Measurements from ENCODE around the gene SNCA.

The SNCA gene

DNA sequence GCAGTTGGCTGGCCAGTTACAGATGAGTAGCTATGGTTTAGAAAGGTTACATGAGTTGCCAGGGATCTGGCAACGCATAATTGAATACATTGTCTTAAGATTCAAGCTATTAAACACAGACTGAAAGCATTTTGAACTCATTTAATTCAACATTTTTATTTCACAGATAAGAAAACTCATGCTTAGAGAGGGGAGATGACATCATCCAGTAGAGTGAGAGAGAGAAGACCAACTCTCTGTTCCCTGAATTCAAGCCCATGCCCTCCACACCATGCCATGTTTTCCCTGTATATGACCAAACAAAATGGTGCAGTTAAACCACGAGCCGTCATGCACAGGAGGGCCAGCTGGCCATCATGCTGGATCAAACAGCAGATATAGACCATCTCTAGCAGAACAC lies 22.6 kb downstream of the SNCA start:
- DNase-seq (ENCODE audit: low spot score) (no peak), FAIRE-seq (no peak)

- no peak for DNase-seq (ENCODE audit: low spot score)
- no peak for FAIRE-seq
Measured at GRCh38 chr4:89813197-89813596, 23.8 kb downstream of the SNCA start.

DNA sequence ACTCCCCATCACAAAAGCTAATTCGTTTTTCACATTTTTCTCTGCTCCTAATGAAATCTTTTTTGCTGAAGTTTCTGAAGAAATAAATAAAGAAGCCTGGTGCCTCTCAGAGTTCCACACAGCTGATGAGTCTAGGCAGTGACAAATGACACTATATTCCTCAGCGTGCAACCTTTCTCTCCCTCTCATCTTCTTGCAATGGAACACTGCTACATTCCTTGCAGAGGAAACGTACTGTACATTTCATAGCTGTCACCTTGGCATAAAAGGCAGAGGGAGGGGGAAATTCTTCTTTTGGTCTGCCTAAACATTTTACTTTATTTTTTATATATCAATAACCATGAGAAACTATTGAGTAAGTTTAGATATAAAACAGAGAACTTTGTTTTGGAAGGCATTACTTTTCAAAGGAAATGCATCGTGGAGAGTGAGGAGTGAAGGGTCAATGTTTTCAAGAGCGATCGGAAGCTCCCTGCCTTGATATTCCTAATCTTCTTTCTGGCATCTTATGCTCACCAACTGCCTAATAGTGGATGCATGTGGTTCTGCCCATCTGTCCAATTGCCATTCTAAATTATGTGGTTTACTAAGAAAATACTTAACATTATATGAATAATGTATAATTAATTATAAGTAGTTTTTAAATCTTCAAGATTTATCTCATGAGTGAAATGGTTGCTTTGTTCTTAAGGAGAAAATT lies 29.4 kb downstream of the SNCA start:
- no peak for FAIRE-seq
- no peak for DNase-seq (ENCODE audit: low spot score)

GRCh38 chr4:89805297-89805696 lies 31.7 kb downstream of the SNCA start:
- no peak for FAIRE-seq

DNA sequence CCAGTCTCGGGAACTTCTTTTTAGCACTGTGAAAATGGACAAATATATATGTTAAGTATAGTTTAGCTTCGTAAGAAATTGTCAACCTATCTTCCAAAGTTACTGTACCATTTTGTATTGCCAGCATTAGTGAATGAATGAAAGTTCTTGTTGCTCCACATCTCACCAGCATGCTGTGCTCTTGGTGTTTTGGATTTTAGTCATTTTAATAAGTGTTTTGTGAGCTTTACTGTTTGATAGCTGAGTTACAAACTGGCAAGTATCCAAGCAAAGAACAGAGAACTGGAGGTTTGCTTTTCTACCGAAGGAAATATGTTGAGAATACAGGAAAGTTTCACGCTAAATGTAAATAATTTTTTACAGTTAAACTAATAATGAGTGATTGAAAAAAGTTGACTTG lies 33.0 kb downstream of the SNCA start:
- no peak for FAIRE-seq
- DNase-seq (ENCODE audit: low spot score): no peak

More at GRCh38 chr4:89805297-89805696, 31.7 kb downstream of the SNCA start:
- DNase-seq (ENCODE audit: low spot score): no peak

- FAIRE-seq (no peak), DNase-seq (ENCODE audit: low spot score) (no peak)
Measured at GRCh38 chr4:89803036-89803435, 33.9 kb downstream of the SNCA start.

- no peak for FAIRE-seq
- peak; percentile 24 for DNase-seq (ENCODE audit: low spot score)
Measured at GRCh38 chr4:89800527-89801103, 36.3 kb downstream of the SNCA start.

- FAIRE-seq (no peak), DNase-seq (ENCODE audit: low spot score) (no peak)
Measured at GRCh38 chr4:89800012-89800516, 36.9 kb downstream of the SNCA start.

GRCh38 chr4:89799071-89799470 lies 37.9 kb downstream of the SNCA start:
- no peak for FAIRE-seq
- no peak for DNase-seq (ENCODE audit: low spot score)

GRCh38 chr4:89797117-89797516 lies 39.8 kb downstream of the SNCA start:
- FAIRE-seq: peak; percentile 13
- peak; percentile 39 for DNase-seq (ENCODE audit: low spot score)

GRCh38 chr4:89788206-89789072 lies 48.5 kb downstream of the SNCA start:
- no peak for FAIRE-seq
- DNase-seq (ENCODE audit: low spot score): no peak

GRCh38 chr4:89784686-89785231 lies 52.2 kb downstream of the SNCA start:
- FAIRE-seq (no peak), DNase-seq (ENCODE audit: low spot score) (no peak)

GRCh38 chr4:89781321-89781720 lies 55.6 kb downstream of the SNCA start:
- DNase-seq (ENCODE audit: low spot score) (no peak), FAIRE-seq (no peak)

- FAIRE-seq (no peak), DNase-seq (ENCODE audit: low spot score) (no peak)
Measured at GRCh38 chr4:89773805-89774204, 63.2 kb downstream of the SNCA start.

DNA sequence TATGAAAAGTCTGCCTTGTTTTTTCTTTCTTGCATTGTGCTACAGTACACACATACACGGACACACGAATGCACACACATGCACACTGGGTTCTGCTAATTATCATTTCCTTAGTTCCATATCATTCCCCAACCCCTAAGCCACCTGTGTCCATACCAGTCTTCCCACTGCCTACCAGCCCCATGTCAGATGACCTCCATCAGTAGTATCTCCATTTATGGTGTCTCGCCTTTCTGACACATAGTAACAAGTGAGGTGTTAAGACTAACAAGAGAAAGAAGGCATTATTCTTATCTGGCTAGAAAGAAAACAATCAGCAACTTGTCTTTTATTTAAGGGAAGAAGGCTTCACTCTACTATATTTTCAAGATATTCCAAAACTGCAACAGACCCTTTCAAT lies 67.1 kb downstream of the SNCA start:
- no peak for FAIRE-seq

GRCh38 chr4:89767924-89768323 lies 69.0 kb downstream of the SNCA start:
- DNase-seq (ENCODE audit: low spot score): no peak
- no peak for FAIRE-seq

More for the DNA sequence above, 67.1 kb downstream of the SNCA start:
- no peak for DNase-seq (ENCODE audit: low spot score)

DNA sequence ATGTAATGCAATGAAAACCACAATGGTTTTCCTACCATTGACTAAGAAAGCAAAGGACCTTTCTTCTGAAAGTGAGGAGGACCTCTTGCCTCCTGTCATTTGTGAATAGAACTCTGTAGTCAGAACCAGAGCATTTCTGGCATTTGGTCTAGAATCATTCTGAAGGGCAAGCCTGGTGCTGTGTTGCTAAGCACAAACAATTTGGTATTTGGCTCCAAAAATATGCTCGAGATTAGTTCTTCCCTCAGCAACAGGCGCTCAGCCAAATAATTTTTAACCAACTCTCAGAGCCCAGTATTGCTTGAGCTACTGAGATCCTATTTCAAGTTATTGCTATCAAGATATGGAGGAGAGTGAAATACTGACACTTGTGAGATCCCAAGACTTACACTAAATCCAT lies 71.0 kb downstream of the SNCA start:
- FAIRE-seq: no peak
- peak; percentile 31 for DNase-seq (ENCODE audit: low spot score)

GRCh38 chr4:89765528-89765927 lies 71.4 kb downstream of the SNCA start:
- FAIRE-seq (no peak), DNase-seq (ENCODE audit: low spot score) (no peak)

GRCh38 chr4:89762311-89762710 lies 74.7 kb downstream of the SNCA start:
- FAIRE-seq: no peak
- no peak for DNase-seq (ENCODE audit: low spot score)

DNA sequence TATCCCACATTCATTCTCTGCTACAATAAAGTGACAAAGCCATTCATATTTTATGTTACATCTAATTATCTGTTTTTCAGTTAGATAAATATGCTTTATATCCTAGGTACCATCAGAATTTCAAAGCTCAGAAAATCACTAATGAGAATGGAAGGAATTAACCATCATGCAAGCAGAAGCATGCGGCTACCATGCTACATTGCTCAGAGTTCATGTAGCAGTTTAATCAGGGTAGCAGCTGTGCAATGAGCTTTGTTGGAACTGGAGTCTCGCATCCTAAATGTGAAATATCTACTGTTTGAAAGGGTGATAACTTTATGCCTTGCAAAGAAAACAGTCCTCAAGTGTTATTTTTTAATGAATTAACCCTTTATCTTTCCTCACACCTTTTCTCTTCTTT lies 77.5 kb downstream of the SNCA start:
- FAIRE-seq (no peak), DNase-seq (ENCODE audit: low spot score) (no peak)

DNA sequence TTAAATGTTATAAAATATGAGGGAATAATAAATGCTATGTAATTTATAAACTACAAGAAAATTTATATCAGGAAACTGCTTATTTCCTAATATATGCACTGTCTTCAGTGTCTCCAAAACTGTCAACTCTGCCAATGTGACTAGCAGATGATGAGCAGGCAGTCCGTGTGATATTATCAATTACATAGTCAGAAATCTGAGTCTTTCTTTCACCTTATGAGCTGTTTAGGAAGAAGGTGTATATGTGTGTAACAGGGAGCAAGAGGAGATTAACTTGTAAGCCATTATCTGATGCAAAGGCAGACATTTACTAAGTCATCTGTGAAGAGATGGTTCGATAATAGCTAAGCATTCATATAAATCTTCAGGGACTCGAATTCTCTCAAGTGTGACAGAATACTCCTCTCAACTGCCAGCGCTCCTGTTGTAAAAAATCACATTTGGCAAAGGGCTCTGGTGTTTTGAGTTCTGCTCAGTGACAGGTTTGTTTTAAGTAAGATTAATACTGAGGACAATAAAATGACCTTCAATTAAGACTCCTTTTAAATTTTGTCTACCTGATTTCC lies 79.7 kb downstream of the SNCA start:
- no peak for DNase-seq (ENCODE audit: low spot score)
- no peak for FAIRE-seq

GRCh38 chr4:89755220-89755619 lies 81.7 kb downstream of the SNCA start:
- FAIRE-seq (no peak), DNase-seq (ENCODE audit: low spot score) (no peak)

Data from urothelium cell line (cell line).